ENCODE results near the gene SYP. TPM values are rescaled to one million over a fixed set of nuclear protein-coding genes. Genes with fewer than 3 reads are reported as not detected.

Gene SYP
- total and polyA plus RNA-seq, 4 donors = 0.30 to 0.67 (median 0.47) TPM

- no peak for TF ChIP-seq ATF3 (IDR thresholded peaks at IDR 0.05)
- TF ChIP-seq ZBTB33 (IDR thresholded peaks at IDR 0.05) = no peak
Observed at GRCh38 chrX:49233176-49233575, 33.2 kb upstream of the SYP start, which contains the start of gene CACNA1F (continued).

GRCh38 chrX:49232525-49232924, 32.5 kb upstream of the SYP start:
- no peaks in the 10 kb centered on the region for H3K27me3 ChIP-seq (ENCODE audit: control insufficient read depth in 4 of 4, insufficient read depth in 4 of 4, low read length in 3 of 4)
- no peaks in the 10 kb centered on the region for H3K9me3 ChIP-seq (ENCODE audit: control insufficient read depth in 4 of 4, low read length in 3 of 4)
- no peak for DNase-seq (ENCODE audit: low spot score)
- H3K36me3 ChIP-seq (ENCODE audit: control insufficient read depth in 4 of 4, insufficient read depth in 3 of 4, low read depth in 1 of 4, low read length in 3 of 4) = no peaks in the 10 kb centered on the region
- no peak overlapping the region for H3K4me3 ChIP-seq (ENCODE audit: low read depth in 1 of 3, low read length in 3 of 3)
- TF ChIP-seq SP1 (IDR thresholded peaks at IDR 0.05) (no peak), ZBTB33 (IDR thresholded peaks at IDR 0.05) (no peak), ATF3 (IDR thresholded peaks at IDR 0.05) (no peak), RXRA (IDR thresholded peaks at IDR 0.05) (no peak), HNF4A (conservative IDR thresholded peaks at IDR 0.05) (no peak), EGR1 (IDR thresholded peaks at IDR 0.05; ENCODE audit: low read depth in 2 of 2) (no peak), HNF4G (IDR thresholded peaks at IDR 0.05) (no peak)
- no peak overlapping the region for H3K27ac ChIP-seq (ENCODE audit: low read depth in 1 of 2, low read length in 2 of 2)
- no peak overlapping the region for H3K9ac ChIP-seq (ENCODE audit: low read depth in 1 of 2, low read length in 2 of 2)
- no peaks in the 10 kb centered on the region for H3K4me1 ChIP-seq (ENCODE audit: control insufficient read depth in 4 of 4, insufficient read depth in 4 of 4, low read length in 3 of 4)
- WGBS = 76% methylated on average over 2 of the region's 2 CpGs

GRCh38 chrX:49231333-49232000, 31.5 kb upstream of the SYP start:
- H3K36me3 ChIP-seq (ENCODE audit: control insufficient read depth in 4 of 4, insufficient read depth in 3 of 4, low read depth in 1 of 4, low read length in 3 of 4) = no peaks in the 10 kb centered on the region
- H3K9me3 ChIP-seq (ENCODE audit: control insufficient read depth in 4 of 4, low read length in 3 of 4) = no peaks in the 10 kb centered on the region
- no peaks in the 10 kb centered on the region for H3K4me1 ChIP-seq (ENCODE audit: control insufficient read depth in 4 of 4, insufficient read depth in 4 of 4, low read length in 3 of 4)
- WGBS = 93% methylated on average over 10 of the region's 10 CpGs
- no peak overlapping the region for H3K9ac ChIP-seq (ENCODE audit: low read depth in 1 of 2, low read length in 2 of 2)
- H3K27me3 ChIP-seq (ENCODE audit: control insufficient read depth in 4 of 4, insufficient read depth in 4 of 4, low read length in 3 of 4) = no peaks in the 10 kb centered on the region
- no peak for DNase-seq (ENCODE audit: low spot score)
- H3K27ac ChIP-seq (ENCODE audit: low read depth in 1 of 2, low read length in 2 of 2) = no peak overlapping the region
- H3K4me3 ChIP-seq (ENCODE audit: low read depth in 1 of 3, low read length in 3 of 3) = no peak overlapping the region
- no peak for TF ChIP-seq RAD21 (IDR thresholded peaks at IDR 0.05)
- no peak for TF ChIP-seq HNF4A (conservative IDR thresholded peaks at IDR 0.05)
- TF ChIP-seq GABPA (IDR thresholded peaks at IDR 0.05 in 1 of 2, conservative IDR thresholded peaks at IDR 0.05 in 1 of 2) = no peak
- no peak for TF ChIP-seq TAF1 (conservative IDR thresholded peaks at IDR 0.05)
- no peak for TF ChIP-seq RXRA (IDR thresholded peaks at IDR 0.05)
- TF ChIP-seq FOXA1 (IDR thresholded peaks at IDR 0.05) = no peak
- no peak for TF ChIP-seq REST (IDR thresholded peaks at IDR 0.05)
- TF ChIP-seq YY1 (IDR thresholded peaks at IDR 0.05) = no peak
- no peak for TF ChIP-seq JUND (IDR thresholded peaks at IDR 0.05)
- TF ChIP-seq FOXA2 (IDR thresholded peaks at IDR 0.05) = no peak
- TF ChIP-seq ZBTB33 (IDR thresholded peaks at IDR 0.05) = no peak
- TF ChIP-seq SP1 (IDR thresholded peaks at IDR 0.05) = no peak
- no peak for TF ChIP-seq EGR1 (IDR thresholded peaks at IDR 0.05; ENCODE audit: low read depth in 2 of 2)
- no peak for TF ChIP-seq ATF3 (IDR thresholded peaks at IDR 0.05)
- TF ChIP-seq MAX (IDR thresholded peaks at IDR 0.05) = no peak
- TF ChIP-seq HNF4G (IDR thresholded peaks at IDR 0.05) = no peak
- TF ChIP-seq NR2F2 (IDR thresholded peaks at IDR 0.05) = no peak
